ENCODE results near the gene CHRNB4.

DNA sequence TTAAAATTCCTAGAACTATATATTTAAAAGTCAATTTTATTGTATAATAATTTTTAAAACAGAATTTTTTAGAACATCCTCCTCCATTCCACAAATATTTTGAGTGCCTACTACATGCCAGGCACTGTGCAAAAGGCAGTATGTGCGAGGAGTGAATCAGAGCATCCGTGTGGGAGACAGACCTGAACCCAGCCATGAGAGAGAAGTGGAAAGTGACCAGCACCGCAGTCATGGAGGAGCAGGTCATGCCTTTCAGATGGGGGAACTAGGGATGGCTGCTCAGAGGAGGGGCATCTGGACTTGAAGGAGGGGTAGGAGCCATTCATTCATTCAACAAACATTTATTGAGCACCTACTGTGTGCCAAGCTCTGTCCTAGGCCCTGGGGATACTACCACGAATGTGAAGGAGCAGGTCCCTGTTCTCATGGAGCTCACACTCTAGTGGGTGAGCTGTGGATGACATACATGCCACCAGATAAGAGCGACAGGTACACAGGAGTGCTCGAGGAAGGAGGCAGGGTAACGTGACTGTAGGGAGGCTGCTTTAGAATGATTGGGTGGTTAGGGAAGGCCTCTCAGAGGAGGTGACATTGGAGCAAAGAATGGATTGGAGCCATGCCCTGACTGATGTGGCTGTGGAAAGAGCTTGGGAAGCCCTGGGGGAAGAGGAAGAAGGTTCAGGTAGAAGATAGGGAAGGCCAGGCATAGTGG, 17.1 kb downstream of the CHRNB4 start:
- TF ChIP-seq, protein P1, sequence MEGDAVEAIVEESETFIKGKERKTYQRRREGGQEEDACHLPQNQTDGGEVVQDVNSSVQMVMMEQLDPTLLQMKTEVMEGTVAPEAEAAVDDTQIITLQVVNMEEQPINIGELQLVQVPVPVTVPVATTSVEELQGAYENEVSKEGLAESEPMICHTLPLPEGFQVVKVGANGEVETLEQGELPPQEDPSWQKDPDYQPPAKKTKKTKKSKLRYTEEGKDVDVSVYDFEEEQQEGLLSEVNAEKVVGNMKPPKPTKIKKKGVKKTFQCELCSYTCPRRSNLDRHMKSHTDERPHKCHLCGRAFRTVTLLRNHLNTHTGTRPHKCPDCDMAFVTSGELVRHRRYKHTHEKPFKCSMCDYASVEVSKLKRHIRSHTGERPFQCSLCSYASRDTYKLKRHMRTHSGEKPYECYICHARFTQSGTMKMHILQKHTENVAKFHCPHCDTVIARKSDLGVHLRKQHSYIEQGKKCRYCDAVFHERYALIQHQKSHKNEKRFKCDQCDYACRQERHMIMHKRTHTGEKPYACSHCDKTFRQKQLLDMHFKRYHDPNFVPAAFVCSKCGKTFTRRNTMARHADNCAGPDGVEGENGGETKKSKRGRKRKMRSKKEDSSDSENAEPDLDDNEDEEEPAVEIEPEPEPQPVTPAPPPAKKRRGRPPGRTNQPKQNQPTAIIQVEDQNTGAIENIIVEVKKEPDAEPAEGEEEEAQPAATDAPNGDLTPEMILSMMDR (IDR thresholded peaks at IDR 0.05) = no peak
- no peak for TF ChIP-seq POLR2A (IDR thresholded peaks at IDR 0.05)
